GM12892 (cell line): ENCODE results near the gene PYCARD.

ENCODE experiments used
- POLR2A ChIP-seq: IDR thresholded peaks from 2 replicates; pipeline ENCODE4 v1.6.1; 2011; ENCODE audit warnings: low read depth, low read length, control low read depth
- TAF1 ChIP-seq: IDR thresholded peaks from 2 replicates; pipeline ENCODE4 v1.6.1; 2011; ENCODE audit warnings: low read depth, mild to moderate bottlenecking, control low read depth, low read length, borderline replicate concordance

DNA sequence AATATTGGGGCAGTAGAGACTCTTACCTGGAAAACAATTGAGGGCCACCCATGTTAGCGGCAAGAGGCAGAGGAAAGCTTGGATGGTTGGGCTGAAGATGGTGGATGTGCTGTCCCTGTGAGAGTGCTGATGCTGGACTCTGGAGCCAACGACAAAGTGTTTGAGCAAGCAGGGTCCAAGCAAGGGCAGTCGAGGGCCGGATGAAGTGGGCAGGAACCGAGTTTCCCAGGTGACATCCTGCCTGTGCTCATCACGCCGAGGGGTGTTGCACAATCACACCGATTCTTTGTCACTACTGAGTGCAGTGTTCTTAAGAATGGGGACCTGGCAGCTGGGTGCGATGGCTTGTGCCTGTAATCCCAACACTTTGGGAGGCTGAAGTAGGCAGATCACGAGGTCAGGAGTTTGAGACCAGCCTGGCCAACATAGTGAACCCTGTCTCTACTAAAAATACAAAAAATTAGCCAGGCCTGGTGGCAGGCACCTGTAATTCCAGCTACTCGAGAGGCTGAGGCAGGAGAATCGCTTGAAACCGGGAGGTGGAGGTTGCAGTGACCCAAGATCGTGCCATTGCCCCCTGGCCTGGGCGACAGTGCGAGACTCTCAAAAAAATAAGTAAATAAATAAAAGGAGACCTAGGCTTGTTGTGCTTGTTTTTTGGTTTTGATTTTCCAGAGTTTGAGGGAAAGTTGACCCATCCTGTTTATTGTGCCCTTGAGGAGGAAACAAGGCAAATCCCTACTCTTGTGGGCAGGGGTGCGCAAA, 6.1 kb downstream of the PYCARD start:
- no peak for TF ChIP-seq TAF1
- peak; percentile 56; the same call in 1 of the 2 replicates for TF ChIP-seq POLR2A
